GM18505 (cell line): ENCODE measurements around the gene C1QTNF8.

Source experiments
- ATAC-seq: cut with Tn5 transposase; IDR thresholded peaks from one replicate; pipeline ENCODE4 v1.9.1; 2021; ENCODE audit not compliant: unreplicated experiment
- POLR2A ChIP-seq: IDR thresholded peaks from 4 replicates; pipeline ENCODE4 v1.6.1; 2011; ENCODE audit warnings: borderline replicate concordance; ENCODE audit not compliant: insufficient read depth, insufficient read length; ENCODE audit errors: extremely low read depth

Gene C1QTNF8

DNA sequence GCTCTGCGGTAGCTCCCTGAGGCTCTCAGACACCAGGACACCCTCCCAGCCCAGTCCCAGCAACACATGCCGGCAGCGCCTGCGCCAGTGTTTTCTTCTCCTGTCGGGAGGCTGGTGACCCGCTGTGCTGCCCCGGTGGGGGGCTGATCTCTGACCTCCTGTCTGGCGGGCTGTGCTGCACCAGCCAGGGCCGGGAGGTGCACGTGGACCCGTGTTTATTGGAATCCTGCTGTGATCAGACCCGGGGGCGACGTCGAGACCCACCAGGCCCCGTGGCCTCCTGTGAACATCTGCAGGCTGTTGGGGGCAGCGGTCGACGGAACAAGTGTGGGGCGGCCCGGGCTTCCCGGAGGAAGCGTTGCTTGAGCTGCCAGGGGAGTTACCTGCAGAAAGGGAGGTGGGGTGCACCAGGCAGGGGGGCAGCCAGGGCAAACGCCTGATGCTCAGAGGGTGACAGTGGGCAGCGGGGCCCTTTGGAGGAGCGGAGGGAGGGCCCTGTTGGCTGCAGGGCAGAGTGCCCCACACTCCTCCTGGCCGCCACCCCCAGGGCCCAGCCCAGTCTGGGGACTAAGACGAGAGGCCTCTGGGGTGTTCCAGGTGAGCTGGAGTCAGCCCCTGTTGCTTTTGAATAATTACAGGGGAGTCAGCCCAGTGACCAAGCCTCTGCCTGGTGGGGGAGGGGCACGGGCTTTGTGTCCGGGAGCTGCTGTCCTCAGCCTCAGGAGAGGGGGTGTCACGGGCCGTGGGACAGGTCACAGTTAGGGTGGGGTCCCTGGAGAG is 25.8 kb downstream of the C1QTNF8 start:
- no peak for TF ChIP-seq POLR2A
- no peak for ATAC-seq

DNA sequence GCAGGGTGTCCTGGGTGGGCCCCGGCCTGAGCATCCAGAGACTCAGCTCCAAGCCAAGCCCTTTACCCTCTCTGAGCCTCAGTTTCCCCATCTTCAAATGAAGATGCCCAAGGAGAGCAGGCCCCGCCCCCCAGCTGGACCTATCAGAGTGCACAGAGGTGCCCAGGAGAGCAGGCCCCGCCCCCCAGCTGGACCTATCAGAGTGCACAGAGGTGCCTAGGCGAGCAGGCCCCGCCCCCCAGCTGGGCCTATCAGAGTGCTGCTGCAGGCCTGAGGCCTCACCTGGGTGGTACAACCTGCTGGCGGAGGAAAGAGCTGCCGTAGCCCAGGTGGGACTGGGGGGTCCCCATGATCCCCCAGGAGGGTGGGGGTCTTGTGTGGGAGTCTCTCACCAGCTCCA is 26.9 kb downstream of the C1QTNF8 start:
- no peak for TF ChIP-seq POLR2A
- ATAC-seq: no peak

- ATAC-seq: no peak
These were observed 27.6 kb downstream of the C1QTNF8 start for GRCh38 chr16:1068451-1068850.

DNA sequence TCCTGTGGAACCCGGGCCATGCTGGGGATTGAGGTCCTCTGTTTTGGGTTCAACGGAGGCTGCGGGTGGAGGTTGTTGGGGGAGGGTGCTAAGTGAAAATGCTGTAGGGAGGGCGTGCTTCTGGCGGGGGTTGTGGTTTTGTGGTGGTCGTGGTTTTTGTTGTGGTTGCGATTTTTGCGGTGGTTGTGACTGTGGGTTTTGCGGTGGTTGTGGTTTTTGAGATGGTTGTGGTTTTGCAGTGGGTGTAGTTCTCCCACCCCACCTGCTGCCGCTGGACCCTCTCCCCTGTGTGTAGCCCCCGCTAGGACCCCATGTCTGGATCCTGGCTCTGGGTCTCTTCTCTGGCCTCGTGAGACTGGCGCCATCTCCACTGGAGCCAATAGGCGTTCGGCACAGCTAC is 28.4 kb downstream of the C1QTNF8 start:
- TF ChIP-seq POLR2A: no peak
- no peak for ATAC-seq

More at GRCh38 chr16:1068451-1068850, 27.6 kb downstream of the C1QTNF8 start:
- TF ChIP-seq POLR2A: no peak

GRCh38 chr16:1066584-1067172 is 29.4 kb downstream of the C1QTNF8 start:
- no peak for ATAC-seq
- TF ChIP-seq POLR2A: no peak

DNA sequence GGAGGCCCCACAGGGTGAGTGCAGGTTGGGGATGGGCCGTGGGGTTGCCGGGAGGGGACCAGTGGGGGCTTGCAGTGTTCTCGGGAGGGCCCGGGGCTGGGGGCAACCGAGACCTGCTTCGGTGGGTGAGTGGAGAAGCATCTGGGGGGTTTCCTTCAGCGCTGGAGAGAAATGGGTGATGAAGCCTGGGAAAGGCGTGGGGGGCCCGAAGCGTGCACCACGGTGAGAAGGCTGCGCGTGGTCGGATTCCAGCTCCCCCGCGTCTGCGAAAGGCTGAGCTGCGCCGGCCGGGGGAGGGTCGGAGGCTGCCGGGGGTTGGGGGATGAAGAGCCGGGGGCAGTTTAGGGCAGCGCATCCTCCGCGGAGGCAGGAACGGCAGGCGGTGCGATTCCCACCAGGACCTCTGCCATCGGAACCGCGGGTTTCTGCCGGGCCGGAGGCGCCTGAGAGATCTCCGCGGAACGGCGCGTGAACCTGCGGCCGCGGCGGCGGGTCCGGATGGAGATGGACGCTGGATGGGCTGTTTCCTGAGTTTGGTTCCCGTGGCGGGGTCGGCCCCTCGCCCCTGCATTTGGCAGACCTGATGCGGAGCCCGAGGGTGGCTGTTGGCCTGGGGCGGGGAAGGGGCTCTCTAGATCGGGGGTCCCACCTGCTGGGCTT is 30.4 kb downstream of the C1QTNF8 start:
- no peak for TF ChIP-seq POLR2A
- ATAC-seq: no peak

GRCh38 chr16:1063728-1064127 is 32.3 kb downstream of the C1QTNF8 start:
- no peak for ATAC-seq

DNA sequence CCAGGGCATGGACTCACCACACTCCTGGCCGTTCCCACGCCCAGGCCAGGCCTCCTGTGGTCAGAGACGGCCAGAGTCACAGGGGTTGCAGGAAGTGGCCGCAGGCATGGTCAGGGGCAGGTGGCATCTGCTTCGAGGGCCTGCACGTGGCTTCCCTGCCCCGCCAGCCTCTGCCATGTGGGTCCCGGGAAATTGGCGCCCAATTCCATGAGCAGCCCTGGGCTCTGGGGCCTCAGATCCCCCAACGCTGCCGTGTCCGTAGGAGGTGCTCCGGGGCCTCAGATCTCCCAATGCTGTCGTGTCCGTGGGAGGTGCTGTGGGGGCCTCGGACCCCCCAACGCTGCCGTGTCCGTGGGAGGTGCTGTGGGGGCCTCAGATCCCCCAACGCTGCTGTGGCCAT is 33.1 kb downstream of the C1QTNF8 start:
- ATAC-seq: no peak
- no peak for TF ChIP-seq POLR2A

More at GRCh38 chr16:1063728-1064127, 32.3 kb downstream of the C1QTNF8 start:
- TF ChIP-seq POLR2A: no peak

DNA sequence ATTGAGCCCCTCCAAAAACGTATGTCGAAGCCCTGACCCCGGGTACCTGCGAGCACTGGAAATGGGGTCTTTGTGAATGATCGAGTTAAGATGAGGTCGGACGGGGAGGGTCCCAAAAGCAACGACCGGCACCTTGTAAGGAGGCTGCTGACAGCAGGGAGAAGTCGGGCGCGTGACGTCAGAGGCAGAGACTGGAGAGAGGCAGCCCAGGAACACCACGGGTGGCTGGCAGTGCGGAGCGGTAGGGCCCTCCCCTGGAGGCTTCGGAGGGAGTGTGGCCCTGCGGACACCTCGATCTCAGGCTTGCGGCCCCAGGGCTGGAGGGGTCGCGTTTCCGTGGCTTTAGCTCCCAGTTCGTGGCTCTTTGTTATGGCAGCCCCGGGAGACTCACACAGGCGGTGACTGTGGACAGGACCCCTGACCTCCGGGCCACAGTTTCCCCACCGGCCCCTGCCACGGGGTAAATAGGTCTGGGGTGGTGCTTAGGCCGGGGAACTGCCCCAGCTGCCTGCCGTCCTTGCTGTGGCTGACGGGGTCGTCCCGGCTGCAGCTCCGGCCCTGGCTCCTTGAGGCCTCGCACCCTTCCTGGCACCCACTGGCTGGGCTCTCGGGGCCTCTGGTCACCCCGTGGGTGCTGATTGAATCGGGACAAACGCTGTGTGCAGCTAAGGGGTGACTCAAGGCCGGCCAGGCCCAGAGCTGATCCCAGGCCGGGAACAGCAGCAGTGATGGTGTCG is 34.1 kb downstream of the C1QTNF8 start:
- no peak for ATAC-seq
- TF ChIP-seq POLR2A: no peak

DNA sequence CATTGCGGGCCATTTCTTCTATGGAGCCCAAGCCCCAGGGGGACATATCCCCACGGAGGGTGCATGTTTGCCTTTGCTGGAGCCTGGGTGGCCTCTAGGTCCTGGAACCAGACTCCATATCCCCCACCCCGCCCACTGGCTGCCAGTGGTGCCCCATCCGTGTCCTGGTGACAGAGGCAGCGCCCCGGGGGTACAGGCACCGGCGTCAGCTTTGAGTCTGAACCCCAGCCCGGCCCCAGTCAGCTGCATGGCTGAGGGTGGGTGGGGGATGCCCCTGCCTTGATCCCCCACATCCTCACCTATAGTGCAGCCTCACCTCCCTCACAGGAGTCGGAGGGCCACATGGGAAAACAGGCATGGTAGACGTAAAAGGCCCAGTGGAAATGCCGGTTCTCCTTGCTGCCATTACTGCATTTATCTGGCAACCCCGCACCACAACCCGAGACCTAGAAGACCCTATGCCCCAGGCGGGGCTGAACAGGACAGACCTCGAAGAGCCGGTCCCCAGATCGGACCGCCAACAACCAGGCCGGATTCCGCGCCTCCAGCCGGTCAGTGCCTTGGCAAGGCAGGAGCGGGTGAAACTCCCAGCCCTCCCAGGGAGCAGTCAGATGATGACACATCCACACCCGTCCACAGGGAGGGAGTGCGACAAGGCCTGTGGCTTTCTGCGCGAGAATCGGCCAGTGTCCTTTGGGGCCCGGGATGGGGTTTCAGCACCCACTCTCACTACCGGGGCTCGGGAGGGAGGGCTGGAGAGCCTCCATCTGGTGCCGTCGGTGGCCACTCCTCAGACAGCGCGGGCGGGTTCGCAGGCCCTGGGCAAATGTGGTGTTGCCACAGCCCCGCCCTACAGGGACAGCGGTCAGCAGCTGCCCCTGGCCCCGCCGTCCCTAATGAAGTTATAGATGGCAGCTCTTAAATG is 35.4 kb downstream of the C1QTNF8 start:
- ATAC-seq: no peak
- no peak for TF ChIP-seq POLR2A

DNA sequence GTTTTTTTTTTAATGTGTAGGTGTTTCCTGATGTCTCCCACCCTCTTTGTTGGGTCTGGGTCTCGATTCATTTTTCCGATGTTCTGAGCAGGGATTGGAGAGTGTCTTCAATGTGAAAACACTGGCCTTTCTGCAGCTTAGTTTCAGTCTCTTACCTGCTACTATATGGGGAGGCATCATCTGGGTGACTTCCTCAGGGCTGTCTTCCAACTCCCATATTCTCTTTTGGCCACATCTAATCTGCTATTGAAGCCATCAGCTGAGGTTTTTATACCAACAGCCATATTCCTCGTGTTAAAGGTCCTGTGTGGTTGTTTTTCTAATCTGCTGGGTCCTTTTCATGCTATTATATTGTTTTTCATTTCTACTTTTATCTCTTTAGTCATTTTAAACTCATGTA is 36.7 kb downstream of the C1QTNF8 start:
- ATAC-seq: no peak

GRCh38 chr16:1058216-1058615 is 37.8 kb downstream of the C1QTNF8 start:
- TF ChIP-seq POLR2A: no peak
- no peak for ATAC-seq

More for the DNA sequence above, 36.7 kb downstream of the C1QTNF8 start:
- no peak for TF ChIP-seq POLR2A
